HG03457 (cell line): ENCODE measurements around the gene ARL13B.
"Not testable (repeated sequence)": the region's sequence is repeated elsewhere in the genome, so short reads cannot be mapped to it uniquely, and the experiment has no call there.

Experiments
- ATAC-seq: cut with Tn5 transposase; IDR thresholded peaks from one replicate; pipeline ENCODE4 v1.9.1; 2021; ENCODE audit warnings: moderate number of reproducible peaks; ENCODE audit not compliant: unreplicated experiment

The ARL13B gene

GRCh38 chr3:94062513-94063404 is 82.8 kb downstream of the ARL13B start, which contains the start of the genes DHFR2 and NSUN3:
DHFR2 (minus strand) TSS chr3:94062916; CDS start chr3:94061511, 1,405 bp downstream.
NSUN3 (plus strand) TSS chr3:94063061; CDS start chr3:94063127, 66 bp downstream.
- ATAC-seq, result peak; percentile 95

GRCh38 chr3:94063496-94064119 is 83.7 kb downstream of the ARL13B start:
- no peak for ATAC-seq

- no peak for ATAC-seq
Observed at GRCh38 chr3:94064243-94064860, 84.4 kb downstream of the ARL13B start.

GRCh38 chr3:94065122-94065521 is 85.2 kb downstream of the ARL13B start:
- ATAC-seq, result no peak

- ATAC-seq, result no peak
Observed at GRCh38 chr3:94065819-94066480, 86.0 kb downstream of the ARL13B start.

- no peak for ATAC-seq
Observed at GRCh38 chr3:94066506-94067500, 86.8 kb downstream of the ARL13B start.

- no peak for ATAC-seq
Observed at GRCh38 chr3:94069194-94069813, 89.3 kb downstream of the ARL13B start.

GRCh38 chr3:94070341-94070911 is 90.5 kb downstream of the ARL13B start:
- peak; percentile 42 for ATAC-seq

- ATAC-seq, result peak; percentile 86
Observed at GRCh38 chr3:94071713-94072284, 91.8 kb downstream of the ARL13B start.

- ATAC-seq, result no peak
Observed at GRCh38 chr3:94076055-94076454, 96.1 kb downstream of the ARL13B start.

GRCh38 chr3:94080552-94080951 is 100.6 kb downstream of the ARL13B start:
- not testable (repeated sequence) for ATAC-seq

- ATAC-seq, result no peak
Observed at GRCh38 chr3:94081884-94082283, 101.9 kb downstream of the ARL13B start.

GRCh38 chr3:94082391-94082937 is 102.5 kb downstream of the ARL13B start:
- no peak for ATAC-seq

- ATAC-seq, result peak; percentile 71
Observed at GRCh38 chr3:94083261-94083660, 103.3 kb downstream of the ARL13B start.

- ATAC-seq, result no peak
Observed at GRCh38 chr3:94089126-94089525, 109.2 kb downstream of the ARL13B start.

GRCh38 chr3:94092086-94092485 is 112.1 kb downstream of the ARL13B start:
- no peak for ATAC-seq

GRCh38 chr3:94093151-94093550 is 113.2 kb downstream of the ARL13B start:
- no peak for ATAC-seq

- ATAC-seq, result no peak
Observed at GRCh38 chr3:94095111-94095510, 115.2 kb downstream of the ARL13B start.
